Astrocyte of the cerebellum (primary cell): ENCODE data around the gene PSMD5.

Experiments
- DNase-seq: peaks from one replicate; pipeline ENCODE4 v3.0.0-alpha.2; 2011; ENCODE audit warnings: low read depth
- H3K4me3 ChIP-seq: 2 replicates; pipeline ENCODE4 v1.5.1; 2011; ENCODE audit warnings: mild to moderate bottlenecking, low read depth, low read length, moderate library complexity
- CTCF ChIP-seq: IDR thresholded peaks from 2 replicates; pipeline ENCODE4 v1.5.1; 2012; ENCODE audit warnings: low read length, low read depth, moderate library complexity, mild to moderate bottlenecking; ENCODE audit errors: missing control alignments
- in situ Hi-C: cut with HindIII; loops from 2 replicates; pipeline ENCODE4 v1.10.0; 2017; ENCODE audit warnings: low sequenced_read_pairs

PSMD5 gene

GRCh38 chr9:120888626-120889025 is 45.9 kb upstream of the PSMD5 start:
- in situ Hi-C loops: no loop called here
- DNase-seq: no peak
- TF ChIP-seq CTCF: no peak
- no peak overlapping the region for H3K4me3 ChIP-seq

- H3K4me3 ChIP-seq: no peak overlapping the region
- in situ Hi-C loops: no loop called here
- TF ChIP-seq CTCF: no peak
- peak; percentile 85 for DNase-seq
These were observed 43.8 kb upstream of the PSMD5 start for GRCh38 chr9:120886490-120886967.

- H3K4me3 ChIP-seq: no peak overlapping the region
- in situ Hi-C loops: no loop called here
- DNase-seq: no peak
- TF ChIP-seq CTCF: no peak
These were observed 43.2 kb upstream of the PSMD5 start for GRCh38 chr9:120885958-120886357.

GRCh38 chr9:120885457-120885856 is 42.7 kb upstream of the PSMD5 start:
- H3K4me3 ChIP-seq: no peak overlapping the region
- TF ChIP-seq CTCF: no peak
- in situ Hi-C loops: no loop called here
- DNase-seq: no peak

GRCh38 chr9:120883608-120883996 is 40.9 kb upstream of the PSMD5 start:
- in situ Hi-C loops: no loop called here
- DNase-seq: no peak
- H3K4me3 ChIP-seq: no peak overlapping the region
- TF ChIP-seq CTCF: no peak

GRCh38 chr9:120882935-120883607 is 40.3 kb upstream of the PSMD5 start:
- in situ Hi-C loops: no loop called here
- no peak overlapping the region for H3K4me3 ChIP-seq
- peak; percentile 11 for DNase-seq
- TF ChIP-seq CTCF: no peak
